WTC11 (cell line): Measurements from ENCODE around the gene TANC1. TPM values are rescaled to one million over a fixed set of nuclear protein-coding genes. Genes with fewer than 3 reads are reported as not detected.

ENCODE experiments used
- ATAC-seq: fragments of 200-7000 bp; cut with Tn5 transposase; 2 replicates; pipeline ENCODE4 v1.10.0; 2021; ENCODE audit warnings: mild to moderate bottlenecking, moderate library complexity
- CTCF ChIA-PET: fragments of 300-600 bp; sonication (Branson Sonifier 250); formaldehyde crosslinking; loops from one replicate; lab custom pipeline; 2021; ENCODE audit warnings: antibody characterized with exemption; lab: Charles Lee
- POLR2A ChIA-PET: fragments of 350-600 bp; sonication (Branson Sonifier 250); formaldehyde crosslinking; loops from one replicate; lab custom pipeline; 2021; ENCODE audit warnings: antibody characterized with exemption; lab: Charles Lee
- DNase-seq: peaks from one replicate; pipeline ENCODE4 v3.0.0; 2021; ENCODE audit warnings: low spot score
- H3K27ac Mint-ChIP-seq: 2 replicates; pipeline ENCODE4 v1.8.0; 2021; ENCODE audit warnings: mixed read lengths
- H3K27me3 Mint-ChIP-seq: 2 replicates; pipeline ENCODE4 v1.8.0; 2021; ENCODE audit warnings: low read depth, mild to moderate bottlenecking, moderate library complexity, mixed read lengths
- H3K36me3 Mint-ChIP-seq: 2 replicates; pipeline ENCODE4 v1.8.0; 2021; ENCODE audit warnings: mixed read lengths
- H3K4me1 Mint-ChIP-seq: 2 replicates; pipeline ENCODE4 v1.8.0; 2022; ENCODE audit warnings: mixed read lengths
- H3K4me3 Mint-ChIP-seq: 2 replicates; pipeline ENCODE4 v1.8.0; 2021; ENCODE audit warnings: mild to moderate bottlenecking, moderate library complexity, mixed read lengths
- H3K9me3 Mint-ChIP-seq: 2 replicates; pipeline ENCODE4 v1.8.0; 2021; ENCODE audit warnings: mixed read lengths
- GABPB1 ChIP-seq: sonication (generic); formaldehyde crosslinking; IDR thresholded peaks from 2 replicates; pipeline ENCODE4 v1.8.1; 2023; ENCODE audit warnings: mild to moderate bottlenecking, missing genetic modification reagents
- IRF2 ChIP-seq: sonication (generic); formaldehyde crosslinking; IDR thresholded peaks from 2 replicates; pipeline ENCODE4 v1.8.0; 2022; ENCODE audit warnings: low read depth, missing genetic modification reagents, borderline replicate concordance
- NFYB ChIP-seq: sonication (generic); formaldehyde crosslinking; conservative IDR thresholded peaks from 2 replicates; pipeline ENCODE4 v1.8.0; 2022; ENCODE audit warnings: low read depth, missing genetic modification reagents
- NR1H2 ChIP-seq: sonication (generic); formaldehyde crosslinking; IDR thresholded peaks from 2 replicates; pipeline ENCODE4 v1.9.0; 2021; ENCODE audit warnings: mild to moderate bottlenecking, moderate library complexity, missing genetic modification reagents
- SP1 ChIP-seq: sonication (generic); formaldehyde crosslinking; conservative IDR thresholded peaks from 2 replicates; pipeline ENCODE4 v1.8.1; 2022; ENCODE audit warnings: missing genetic modification reagents
- TEAD1 ChIP-seq: sonication (generic); formaldehyde crosslinking; IDR thresholded peaks from 2 replicates; pipeline ENCODE4 v1.8.0; 2022; ENCODE audit warnings: mild to moderate bottlenecking, missing genetic modification reagents
- ZBTB21 ChIP-seq: sonication (generic); formaldehyde crosslinking; IDR thresholded peaks from 2 replicates; pipeline ENCODE4 v1.8.1; 2023; ENCODE audit warnings: mild to moderate bottlenecking, missing genetic modification reagents, borderline replicate concordance
- ZNF317 ChIP-seq: sonication (generic); formaldehyde crosslinking; IDR thresholded peaks from 2 replicates; pipeline ENCODE4 v1.8.1; 2023; ENCODE audit warnings: low read depth, mild to moderate bottlenecking, moderate library complexity, missing genetic modification reagents, borderline replicate concordance
- ZNF396 ChIP-seq: fragments of 250-450 bp; sonication (Bioruptor Pico); IDR thresholded peaks from 2 replicates; pipeline ENCODE4 v1.8.0; 2021; ENCODE audit warnings: mild to moderate bottlenecking, moderate library complexity, borderline replicate concordance
- ZNF671 ChIP-seq: fragments of 250-450 bp; sonication (Bioruptor Pico); IDR thresholded peaks from 2 replicates; pipeline ENCODE4 v1.8.0; 2021; ENCODE audit warnings: mild to moderate bottlenecking
- total RNA-seq: library from RNA; stranded (reverse); gene quantifications from 3 replicates; pipeline ENCODE4 v1.2.3, GENCODE V29; 2021
- TF ChIP-seq, protein P1 (sequence below): fragments of 250-450 bp; sonication (Bioruptor Pico); conservative IDR thresholded peaks from 2 replicates; pipeline ENCODE4 v1.9.0; 2021; ENCODE audit warnings: mild to moderate bottlenecking
- TF ChIP-seq, protein P2 (sequence below): sonication (generic); formaldehyde crosslinking; IDR thresholded peaks from 2 replicates; pipeline ENCODE4 v1.8.1; 2022; ENCODE audit warnings: mild to moderate bottlenecking, missing genetic modification reagents, moderate library complexity, borderline replicate concordance
- TF ChIP-seq, protein P3 (sequence below): fragments of 250-450 bp; sonication (Bioruptor Pico); IDR thresholded peaks from 2 replicates; pipeline ENCODE4 v1.9.0; 2021; ENCODE audit warnings: mild to moderate bottlenecking
- TF ChIP-seq, protein P4 (sequence below): fragments of 250-450 bp; sonication (Bioruptor Pico); IDR thresholded peaks from 2 replicates; pipeline ENCODE4 v1.9.0; 2021; ENCODE audit warnings: mild to moderate bottlenecking, borderline replicate concordance
- TF ChIP-seq, protein P5 (sequence below): fragments of 250-450 bp; sonication (Bioruptor Pico); IDR thresholded peaks from 2 replicates; pipeline ENCODE4 v1.9.0; 2021; ENCODE audit warnings: moderate library complexity, mild to moderate bottlenecking, inconsistent platforms, borderline replicate concordance
- TF ChIP-seq, protein P6 (sequence below): sonication (generic); formaldehyde crosslinking; IDR thresholded peaks from 2 replicates; pipeline ENCODE4 v1.8.1; 2023; ENCODE audit warnings: mild to moderate bottlenecking, moderate library complexity, missing genetic modification reagents
- TF ChIP-seq, protein P7 (sequence below): sonication (generic); formaldehyde crosslinking; IDR thresholded peaks from 2 replicates; pipeline ENCODE4 v1.8.0; 2023; ENCODE audit warnings: mild to moderate bottlenecking, missing genetic modification reagents
- TF ChIP-seq, protein P8 (sequence below): sonication (generic); formaldehyde crosslinking; IDR thresholded peaks from 2 replicates; pipeline ENCODE4 v1.8.1; 2023; ENCODE audit warnings: mild to moderate bottlenecking, missing genetic modification reagents, moderate library complexity
- TF ChIP-seq, protein P9 (sequence below): fragments of 250-450 bp; sonication (Bioruptor Pico); IDR thresholded peaks from 2 replicates; pipeline ENCODE4 v2.1.2; 2022; ENCODE audit warnings: mild to moderate bottlenecking, moderate library complexity

TANC1 gene
- total RNA-seq, 1 experiment from 2014 or later = 11.6 TPM

DNA sequence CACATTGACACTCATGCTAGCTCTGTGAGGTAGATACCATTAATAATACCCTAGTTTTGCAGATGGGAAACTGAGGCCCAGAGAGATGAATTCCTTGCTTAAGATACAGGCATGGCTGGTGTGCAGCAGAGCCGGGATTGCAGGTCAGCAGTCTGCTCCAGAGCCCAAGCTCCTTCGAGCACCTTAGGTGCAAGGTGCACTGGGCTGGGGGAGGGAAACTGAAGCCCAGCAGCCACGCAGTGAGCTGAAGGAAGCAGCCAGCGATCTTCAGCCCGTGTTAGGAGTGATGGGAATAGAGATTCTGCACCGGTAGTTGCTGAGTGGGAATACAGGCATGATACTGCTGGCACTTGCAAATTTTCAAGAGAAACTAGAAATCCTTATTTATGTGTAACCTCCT lies 50.6 kb downstream of the TANC1 start:
- no peak overlapping the region for H3K27ac Mint-ChIP-seq
- TF ChIP-seq NFYB (CRISPR knock-in tag) = no peak
- no peak for TF ChIP-seq GABPB1 (CRISPR knock-in tag)
- TF ChIP-seq NR1H2 (CRISPR knock-in tag) = no peak
- DNase-seq (no peak), ATAC-seq (no peak)
- CTCF ChIA-PET = interaction anchor here (1.1 kb wide), 1 partner anchor 22 kb away, joined by 4 read pairs; no protein-coding TSS in a partner anchor
- peaks cover 28% of the 10 kb centered on the region for H3K36me3 Mint-ChIP-seq
- no peaks in the 10 kb centered on the region for H3K4me1 Mint-ChIP-seq
- POLR2A ChIA-PET = no interaction called here
- H3K27me3 Mint-ChIP-seq = peaks cover 8% of the 10 kb centered on the region
- H3K4me3 Mint-ChIP-seq = no peak overlapping the region
- H3K9me3 Mint-ChIP-seq = peaks cover 27% of the 10 kb centered on the region

DNA sequence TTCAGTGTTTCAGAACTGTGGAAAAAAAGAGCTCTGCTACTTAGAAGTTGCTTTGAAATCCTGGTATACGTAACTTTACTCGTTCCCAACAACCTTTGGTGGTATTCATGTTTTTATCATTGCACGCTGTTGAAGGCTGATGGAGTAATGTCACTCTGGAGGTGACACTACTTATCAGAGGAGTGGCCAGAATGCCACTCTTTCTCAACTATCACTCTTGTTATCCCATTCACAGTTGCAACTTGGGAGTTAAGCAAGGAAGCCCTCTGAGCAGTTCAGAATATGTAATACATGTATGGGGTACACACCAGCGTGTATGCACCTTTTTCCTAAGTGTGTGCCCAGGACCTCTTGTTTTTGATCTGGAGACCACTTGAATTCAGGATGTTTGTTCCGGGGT lies 53.6 kb downstream of the TANC1 start:
- H3K27ac Mint-ChIP-seq = no peak overlapping the region
- CTCF ChIA-PET = no interaction called here
- peaks cover 10% of the 10 kb centered on the region for H3K4me1 Mint-ChIP-seq
- H3K9me3 Mint-ChIP-seq = peaks cover under 1% of the 10 kb centered on the region
- ATAC-seq (no peak), DNase-seq (no peak)
- POLR2A ChIA-PET = no interaction called here
- no peaks in the 10 kb centered on the region; the same call in 1 of the 2 replicates for H3K36me3 Mint-ChIP-seq
- no peak overlapping the region for H3K4me3 Mint-ChIP-seq
- H3K27me3 Mint-ChIP-seq = no peaks in the 10 kb centered on the region
- TF ChIP-seq TEAD1 (no peak), ZNF317 (CRISPR knock-in tag) (no peak), IRF2 (CRISPR knock-in tag) (no peak), ZBTB21 (no peak), SP1 (CRISPR knock-in tag) (no peak), ZNF396 (no peak), ZNF671 (no peak)
- TF ChIP-seq, protein P1, sequence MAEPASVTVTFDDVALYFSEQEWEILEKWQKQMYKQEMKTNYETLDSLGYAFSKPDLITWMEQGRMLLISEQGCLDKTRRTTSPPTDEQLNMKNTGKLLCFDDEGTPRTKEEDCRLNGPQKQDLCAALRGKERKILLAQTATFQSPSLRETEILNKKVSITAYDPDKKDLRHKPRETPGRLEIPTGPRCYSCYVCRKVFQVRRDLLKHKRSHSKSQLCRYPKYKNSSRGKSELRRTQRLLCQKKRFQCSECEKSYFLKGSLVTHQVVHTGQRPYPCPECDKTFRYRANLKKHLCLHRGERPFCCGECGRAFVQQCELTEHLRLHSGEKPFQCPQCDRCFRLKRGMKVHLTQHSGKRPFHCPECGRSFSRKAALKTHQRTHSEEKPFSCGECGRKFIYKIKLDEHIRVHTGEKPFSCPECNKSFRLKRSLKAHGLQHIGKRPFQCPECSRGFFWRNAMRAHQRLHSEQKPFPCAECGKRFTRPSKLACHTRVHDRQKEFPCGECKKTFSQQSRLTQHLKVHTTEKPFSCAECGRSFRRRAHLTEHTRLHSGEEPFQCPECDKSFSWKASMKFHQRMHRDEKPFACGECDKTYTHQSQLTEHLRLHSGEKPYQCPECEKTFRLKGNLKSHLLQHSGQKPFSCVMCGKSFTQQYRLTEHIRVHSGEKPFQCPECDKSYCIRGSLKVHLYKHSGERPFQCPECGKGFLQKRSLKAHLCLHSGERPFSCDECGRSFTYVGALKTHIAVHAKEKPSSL (CRISPR knock-in tag) = no peak
- TF ChIP-seq, protein P2, sequence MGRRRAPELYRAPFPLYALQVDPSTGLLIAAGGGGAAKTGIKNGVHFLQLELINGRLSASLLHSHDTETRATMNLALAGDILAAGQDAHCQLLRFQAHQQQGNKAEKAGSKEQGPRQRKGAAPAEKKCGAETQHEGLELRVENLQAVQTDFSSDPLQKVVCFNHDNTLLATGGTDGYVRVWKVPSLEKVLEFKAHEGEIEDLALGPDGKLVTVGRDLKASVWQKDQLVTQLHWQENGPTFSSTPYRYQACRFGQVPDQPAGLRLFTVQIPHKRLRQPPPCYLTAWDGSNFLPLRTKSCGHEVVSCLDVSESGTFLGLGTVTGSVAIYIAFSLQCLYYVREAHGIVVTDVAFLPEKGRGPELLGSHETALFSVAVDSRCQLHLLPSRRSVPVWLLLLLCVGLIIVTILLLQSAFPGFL = no peak
- TF ChIP-seq, protein P3, sequence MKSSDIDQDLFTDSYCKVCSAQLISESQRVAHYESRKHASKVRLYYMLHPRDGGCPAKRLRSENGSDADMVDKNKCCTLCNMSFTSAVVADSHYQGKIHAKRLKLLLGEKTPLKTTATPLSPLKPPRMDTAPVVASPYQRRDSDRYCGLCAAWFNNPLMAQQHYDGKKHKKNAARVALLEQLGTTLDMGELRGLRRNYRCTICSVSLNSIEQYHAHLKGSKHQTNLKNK = no peak
- TF ChIP-seq, protein P4, sequence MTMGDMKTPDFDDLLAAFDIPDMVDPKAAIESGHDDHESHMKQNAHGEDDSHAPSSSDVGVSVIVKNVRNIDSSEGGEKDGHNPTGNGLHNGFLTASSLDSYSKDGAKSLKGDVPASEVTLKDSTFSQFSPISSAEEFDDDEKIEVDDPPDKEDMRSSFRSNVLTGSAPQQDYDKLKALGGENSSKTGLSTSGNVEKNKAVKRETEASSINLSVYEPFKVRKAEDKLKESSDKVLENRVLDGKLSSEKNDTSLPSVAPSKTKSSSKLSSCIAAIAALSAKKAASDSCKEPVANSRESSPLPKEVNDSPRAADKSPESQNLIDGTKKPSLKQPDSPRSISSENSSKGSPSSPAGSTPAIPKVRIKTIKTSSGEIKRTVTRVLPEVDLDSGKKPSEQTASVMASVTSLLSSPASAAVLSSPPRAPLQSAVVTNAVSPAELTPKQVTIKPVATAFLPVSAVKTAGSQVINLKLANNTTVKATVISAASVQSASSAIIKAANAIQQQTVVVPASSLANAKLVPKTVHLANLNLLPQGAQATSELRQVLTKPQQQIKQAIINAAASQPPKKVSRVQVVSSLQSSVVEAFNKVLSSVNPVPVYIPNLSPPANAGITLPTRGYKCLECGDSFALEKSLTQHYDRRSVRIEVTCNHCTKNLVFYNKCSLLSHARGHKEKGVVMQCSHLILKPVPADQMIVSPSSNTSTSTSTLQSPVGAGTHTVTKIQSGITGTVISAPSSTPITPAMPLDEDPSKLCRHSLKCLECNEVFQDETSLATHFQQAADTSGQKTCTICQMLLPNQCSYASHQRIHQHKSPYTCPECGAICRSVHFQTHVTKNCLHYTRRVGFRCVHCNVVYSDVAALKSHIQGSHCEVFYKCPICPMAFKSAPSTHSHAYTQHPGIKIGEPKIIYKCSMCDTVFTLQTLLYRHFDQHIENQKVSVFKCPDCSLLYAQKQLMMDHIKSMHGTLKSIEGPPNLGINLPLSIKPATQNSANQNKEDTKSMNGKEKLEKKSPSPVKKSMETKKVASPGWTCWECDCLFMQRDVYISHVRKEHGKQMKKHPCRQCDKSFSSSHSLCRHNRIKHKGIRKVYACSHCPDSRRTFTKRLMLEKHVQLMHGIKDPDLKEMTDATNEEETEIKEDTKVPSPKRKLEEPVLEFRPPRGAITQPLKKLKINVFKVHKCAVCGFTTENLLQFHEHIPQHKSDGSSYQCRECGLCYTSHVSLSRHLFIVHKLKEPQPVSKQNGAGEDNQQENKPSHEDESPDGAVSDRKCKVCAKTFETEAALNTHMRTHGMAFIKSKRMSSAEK (CRISPR knock-in tag) = no peak
- TF ChIP-seq, protein P5, sequence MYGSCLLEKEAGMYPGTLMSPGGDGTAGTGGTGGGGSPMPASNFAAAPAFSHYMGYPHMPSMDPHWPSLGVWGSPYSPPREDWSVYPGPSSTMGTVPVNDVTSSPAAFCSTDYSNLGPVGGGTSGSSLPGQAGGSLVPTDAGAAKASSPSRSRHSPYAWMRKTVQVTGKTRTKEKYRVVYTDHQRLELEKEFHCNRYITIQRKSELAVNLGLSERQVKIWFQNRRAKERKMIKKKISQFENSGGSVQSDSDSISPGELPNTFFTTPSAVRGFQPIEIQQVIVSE = no peak
- TF ChIP-seq, protein P6, sequence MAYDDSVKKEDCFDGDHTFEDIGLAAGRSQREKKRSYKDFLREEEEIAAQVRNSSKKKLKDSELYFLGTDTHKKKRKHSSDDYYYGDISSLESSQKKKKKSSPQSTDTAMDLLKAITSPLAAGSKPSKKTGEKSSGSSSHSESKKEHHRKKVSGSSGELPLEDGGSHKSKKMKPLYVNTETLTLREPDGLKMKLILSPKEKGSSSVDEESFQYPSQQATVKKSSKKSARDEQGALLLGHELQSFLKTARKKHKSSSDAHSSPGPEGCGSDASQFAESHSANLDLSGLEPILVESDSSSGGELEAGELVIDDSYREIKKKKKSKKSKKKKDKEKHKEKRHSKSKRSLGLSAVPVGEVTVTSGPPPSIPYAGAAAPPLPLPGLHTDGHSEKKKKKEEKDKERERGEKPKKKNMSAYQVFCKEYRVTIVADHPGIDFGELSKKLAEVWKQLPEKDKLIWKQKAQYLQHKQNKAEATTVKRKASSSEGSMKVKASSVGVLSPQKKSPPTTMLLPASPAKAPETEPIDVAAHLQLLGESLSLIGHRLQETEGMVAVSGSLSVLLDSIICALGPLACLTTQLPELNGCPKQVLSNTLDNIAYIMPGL (CRISPR knock-in tag) = no peak
- TF ChIP-seq, protein P7, sequence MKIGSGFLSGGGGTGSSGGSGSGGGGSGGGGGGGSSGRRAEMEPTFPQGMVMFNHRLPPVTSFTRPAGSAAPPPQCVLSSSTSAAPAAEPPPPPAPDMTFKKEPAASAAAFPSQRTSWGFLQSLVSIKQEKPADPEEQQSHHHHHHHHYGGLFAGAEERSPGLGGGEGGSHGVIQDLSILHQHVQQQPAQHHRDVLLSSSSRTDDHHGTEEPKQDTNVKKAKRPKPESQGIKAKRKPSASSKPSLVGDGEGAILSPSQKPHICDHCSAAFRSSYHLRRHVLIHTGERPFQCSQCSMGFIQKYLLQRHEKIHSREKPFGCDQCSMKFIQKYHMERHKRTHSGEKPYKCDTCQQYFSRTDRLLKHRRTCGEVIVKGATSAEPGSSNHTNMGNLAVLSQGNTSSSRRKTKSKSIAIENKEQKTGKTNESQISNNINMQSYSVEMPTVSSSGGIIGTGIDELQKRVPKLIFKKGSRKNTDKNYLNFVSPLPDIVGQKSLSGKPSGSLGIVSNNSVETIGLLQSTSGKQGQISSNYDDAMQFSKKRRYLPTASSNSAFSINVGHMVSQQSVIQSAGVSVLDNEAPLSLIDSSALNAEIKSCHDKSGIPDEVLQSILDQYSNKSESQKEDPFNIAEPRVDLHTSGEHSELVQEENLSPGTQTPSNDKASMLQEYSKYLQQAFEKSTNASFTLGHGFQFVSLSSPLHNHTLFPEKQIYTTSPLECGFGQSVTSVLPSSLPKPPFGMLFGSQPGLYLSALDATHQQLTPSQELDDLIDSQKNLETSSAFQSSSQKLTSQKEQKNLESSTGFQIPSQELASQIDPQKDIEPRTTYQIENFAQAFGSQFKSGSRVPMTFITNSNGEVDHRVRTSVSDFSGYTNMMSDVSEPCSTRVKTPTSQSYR = no peak
- TF ChIP-seq, protein P8, sequence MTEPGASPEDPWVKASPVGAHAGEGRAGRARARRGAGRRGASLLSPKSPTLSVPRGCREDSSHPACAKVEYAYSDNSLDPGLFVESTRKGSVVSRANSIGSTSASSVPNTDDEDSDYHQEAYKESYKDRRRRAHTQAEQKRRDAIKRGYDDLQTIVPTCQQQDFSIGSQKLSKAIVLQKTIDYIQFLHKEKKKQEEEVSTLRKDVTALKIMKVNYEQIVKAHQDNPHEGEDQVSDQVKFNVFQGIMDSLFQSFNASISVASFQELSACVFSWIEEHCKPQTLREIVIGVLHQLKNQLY = no peak
- TF ChIP-seq, protein P9, sequence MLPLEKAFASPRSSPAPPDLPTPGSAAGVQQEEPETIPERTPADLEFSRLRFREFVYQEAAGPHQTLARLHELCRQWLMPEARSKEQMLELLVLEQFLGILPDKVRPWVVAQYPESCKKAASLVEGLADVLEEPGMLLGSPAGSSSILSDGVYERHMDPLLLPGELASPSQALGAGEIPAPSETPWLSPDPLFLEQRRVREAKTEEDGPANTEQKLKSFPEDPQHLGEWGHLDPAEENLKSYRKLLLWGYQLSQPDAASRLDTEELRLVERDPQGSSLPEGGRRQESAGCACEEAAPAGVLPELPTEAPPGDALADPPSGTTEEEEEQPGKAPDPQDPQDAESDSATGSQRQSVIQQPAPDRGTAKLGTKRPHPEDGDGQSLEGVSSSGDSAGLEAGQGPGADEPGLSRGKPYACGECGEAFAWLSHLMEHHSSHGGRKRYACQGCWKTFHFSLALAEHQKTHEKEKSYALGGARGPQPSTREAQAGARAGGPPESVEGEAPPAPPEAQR (CRISPR knock-in tag) = no peak
